ENCODE data around the gene KIF3C.

DNA sequence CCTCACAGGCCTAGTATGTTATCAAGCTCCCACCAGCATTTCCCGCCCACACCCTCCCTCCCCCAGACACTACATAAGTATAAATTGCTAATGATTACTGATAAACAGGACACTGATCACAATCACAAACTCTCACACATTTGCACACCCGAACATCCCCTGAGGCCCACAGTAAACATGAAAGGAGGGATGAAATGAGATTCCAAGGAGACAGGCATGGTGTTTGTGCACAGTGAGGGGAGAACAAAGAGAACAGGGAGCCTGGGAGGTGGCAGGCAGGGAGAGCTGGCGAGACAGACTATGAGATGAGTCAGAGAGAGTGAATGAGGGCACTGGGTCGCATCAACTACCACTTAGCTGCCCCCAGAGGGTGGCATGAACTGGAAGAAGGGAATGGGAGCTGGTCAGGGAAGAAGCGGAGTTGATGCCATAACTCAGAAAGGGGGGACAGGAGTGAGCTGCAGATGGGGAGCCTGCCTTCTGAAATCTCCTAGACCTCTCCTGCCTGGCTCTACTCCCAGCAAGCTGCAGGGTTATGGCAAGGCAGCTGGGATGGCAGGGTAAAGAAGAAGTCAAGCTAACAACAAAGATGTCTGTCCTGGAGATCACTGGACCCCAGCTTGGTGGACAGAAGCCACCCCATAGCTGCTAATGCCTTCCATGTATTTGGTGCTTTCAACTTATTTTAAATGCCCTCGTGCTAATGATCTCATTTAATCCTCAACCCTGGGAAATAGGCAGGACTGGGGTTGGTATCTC, 5.1 kb downstream of the KIF3C start:
- TF ChIP-seq JUNB (IDR thresholded peaks at IDR 0.05) (no peak), MYC (IDR thresholded peaks at IDR 0.05; ENCODE audit: insufficient read depth, insufficient read length, insufficient replicate concordance, low read length, severe bottlenecking) (no peak), ZNF622 (IDR thresholded peaks at IDR 0.05) (no peak), POLR2AphosphoS2 (IDR thresholded peaks at IDR 0.05; ENCODE audit: low read depth, low read length) (no peak), SUPT20H (IDR thresholded peaks at IDR 0.05; ENCODE audit: borderline replicate concordance, control insufficient read depth, low read depth, low read length) (no peak), YY1 (IDR thresholded peaks at IDR 0.05; ENCODE audit: low read depth, low read length) (no peak), SMAD1 (IDR thresholded peaks at IDR 0.05; ENCODE audit: low read depth, partially characterized antibody) (no peak), POLR2A (IDR thresholded peaks at IDR 0.05; ENCODE audit: low read depth, low read length) (no peak), MTA2 (IDR thresholded peaks at IDR 0.05; ENCODE audit: low read depth) (no peak), EZH2 (IDR thresholded peaks at IDR 0.05; ENCODE audit: borderline replicate concordance, control insufficient read depth, low read depth, low read length) (no peak), CBX5 (IDR thresholded peaks at IDR 0.05; ENCODE audit: low read depth) (no peak)
- TF ChIP-seq, protein P1, sequence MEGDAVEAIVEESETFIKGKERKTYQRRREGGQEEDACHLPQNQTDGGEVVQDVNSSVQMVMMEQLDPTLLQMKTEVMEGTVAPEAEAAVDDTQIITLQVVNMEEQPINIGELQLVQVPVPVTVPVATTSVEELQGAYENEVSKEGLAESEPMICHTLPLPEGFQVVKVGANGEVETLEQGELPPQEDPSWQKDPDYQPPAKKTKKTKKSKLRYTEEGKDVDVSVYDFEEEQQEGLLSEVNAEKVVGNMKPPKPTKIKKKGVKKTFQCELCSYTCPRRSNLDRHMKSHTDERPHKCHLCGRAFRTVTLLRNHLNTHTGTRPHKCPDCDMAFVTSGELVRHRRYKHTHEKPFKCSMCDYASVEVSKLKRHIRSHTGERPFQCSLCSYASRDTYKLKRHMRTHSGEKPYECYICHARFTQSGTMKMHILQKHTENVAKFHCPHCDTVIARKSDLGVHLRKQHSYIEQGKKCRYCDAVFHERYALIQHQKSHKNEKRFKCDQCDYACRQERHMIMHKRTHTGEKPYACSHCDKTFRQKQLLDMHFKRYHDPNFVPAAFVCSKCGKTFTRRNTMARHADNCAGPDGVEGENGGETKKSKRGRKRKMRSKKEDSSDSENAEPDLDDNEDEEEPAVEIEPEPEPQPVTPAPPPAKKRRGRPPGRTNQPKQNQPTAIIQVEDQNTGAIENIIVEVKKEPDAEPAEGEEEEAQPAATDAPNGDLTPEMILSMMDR (IDR thresholded peaks at IDR 0.05 in 2 of 3, conservative IDR thresholded peaks at IDR 0.05 in 1 of 3; ENCODE audit: control insufficient read depth in 2 of 3, extremely low read depth in 1 of 3, insufficient read depth in 1 of 3, low read depth in 3 of 3, low read length in 3 of 3), result no peak

Data from GM12878 (cell line).